Heart left ventricle (tissue), 16 donors: ENCODE results near the gene DPH6. TPM values are rescaled to one million over a fixed set of nuclear protein-coding genes. Genes with fewer than 3 reads are reported as not detected.
A peak's percentile ranks its signal among the peaks of the same experiment; 100 is the strongest.
"Not testable (repeated sequence)": the region's sequence is repeated elsewhere in the genome, so short reads cannot be mapped to it uniquely, and the experiment has no call there.

Experiments
- ATAC-seq, 4 donors: fragments of 200-7000 bp; cut with Tn5 transposase; one replicate each; pipeline ENCODE4 v1.9.1; 2020 to 2022; ENCODE audit warnings: moderate library complexity in 4 of 4, mild to moderate bottlenecking in 3 of 4, moderate number of reproducible peaks in 1 of 4
- DNase-seq, 5 donors: peaks; one replicate each; pipeline ENCODE4 v3.0.0-alpha.2; 2020
- H3K27ac ChIP-seq, 12 donors: fragments of 200-600 bp; sonication (generic) in 4 of 12; one replicate each; pipeline versions ENCODE4 v1.5.0 to v1.8.0; 2016 to 2022; ENCODE audit warnings: mild to moderate bottlenecking in 2 of 12
- H3K27me3 ChIP-seq, 9 donors: fragments of 200-600 bp; sonication (generic) in 2 of 9; one replicate each; pipeline versions ENCODE4 v1.5.1 to v1.8.0; 2016 to 2022; ENCODE audit warnings: mild to moderate bottlenecking in 3 of 9
- H3K36me3 ChIP-seq, 9 donors: fragments of 200-600 bp; sonication (generic) in 2 of 9; one replicate each; pipeline versions ENCODE4 v1.5.0 to v1.8.0; 2018 to 2022; ENCODE audit warnings: mild to moderate bottlenecking in 2 of 9
- H3K4me1 ChIP-seq, 12 donors: fragments of 200-600 bp; sonication (generic) in 4 of 12; one replicate each; pipeline versions ENCODE4 v1.5.0 to v1.8.0; 2016 to 2022; ENCODE audit warnings: mild to moderate bottlenecking in 3 of 12
- H3K4me3 ChIP-seq, 12 donors: fragments of 200-600 bp; sonication (generic) in 4 of 12; one replicate each; pipeline versions ENCODE4 v1.5.0 to v1.8.0; 2017 to 2022; ENCODE audit warnings: mild to moderate bottlenecking in 9 of 12, moderate library complexity in 4 of 12
- H3K9me3 ChIP-seq, 12 donors: fragments of 200-600 bp; sonication (generic) in 4 of 12; one replicate each; pipeline versions ENCODE4 v1.5.0 to v1.8.0; 2016 to 2022; ENCODE audit warnings: mild to moderate bottlenecking in 1 of 12
- CTCF ChIP-seq, 12 donors: fragments of 200-600 bp; sonication (generic) in 4 of 12; IDR thresholded peaks; one replicate each; pipeline versions ENCODE4 v1.5.0 to v1.8.0; 2018 to 2022; ENCODE audit warnings: antibody characterized with exemption in 12 of 12, mild to moderate bottlenecking in 5 of 12
- POLR2A ChIP-seq, 2 donors: fragments of 450-650 bp; IDR thresholded peaks; one replicate each; pipeline ENCODE4 v1.6.1; 2017; ENCODE audit warnings: antibody characterized with exemption in 2 of 2, mild to moderate bottlenecking in 2 of 2, moderate library complexity in 2 of 2
- WGBS, 4 donors: extraction: QIAGEN DNeasy Blood & Tissue Kit in 2 of 4; methylation state at CpG; one replicate each; pipeline versions ENCODE4 v1.1.5 to v1.1.7; 2013 to 2018; 5-methylcytosine and 5-hydroxymethylcytosine counted together
- intact Hi-C, 10 donors: fragments of 100-400 bp; cut with DNase I; formaldehyde crosslinking; loops; one replicate each; pipeline versions ENCODE4 v1.11.1 to v1.14.2; 2022
- long read RNA-seq, 3 donors: library from polyadenylated mRNA; unstranded; transcript quantifications; one replicate each; pipeline ENCODE4 v2.0.0, GENCODE V29; 2020 to 2021
- polyA plus RNA-seq, 2 donors: library from polyadenylated mRNA; stranded (reverse); fragments of 200-250 nt; gene quantifications; one replicate each; pipeline ENCODE4 v1.2.3, GENCODE V29; 2013
- total RNA-seq, 9 donors: library from RNA; depleted of rRNA in 2 of 9; stranded (reverse); fragments of >200 nt in 2 of 9; fragmentation: NEBNext Ultra II Directional in 3 of 9; extraction: Animal tissue kit (Norgen Biotek cat#: 25700) in 3 of 9; gene quantifications; one replicate each; pipeline versions ENCODE4 v1.1.0 to v1.2.4, GENCODE V29; 2016 to 2023
- donor health status: ischemic (EF 13 %, LVEDD 7.1; RV severe dilation, severe dysfunction).
- donor health status: healthy with polysubstance abuse.
- donor health status: DM: no; HTN: yes; CAD: no.
- donor health status: DM: no; HTN: no; CAD: no.
- donor health status: ischemic (EF 25% LVEDD 6.9; RV normal size, moderate dysfunction).
- donor health status: ischemic (EF 25% LVEDD 5.7; RV mildly dilated, moderate dysfunction).
- donor health status: healthy.
- donor health status: DM: yes; HTN: yes; CAD: no.
- donor health status: ischemic (EF 35%, LVEDD 5.7; RV mildly dilated, moderate dysfunction).
- donor health status: nonischemic (EF 11% LVEDD 7.7; RV severe dilation, severe dysfunction).
- donor health status: DM: yes; HTN: yes; CAD: no.
- donor health status: PGD.
- donor health status: ischemic (EF 29% LVEDD 5.4; RV normal size, mild dysfunction).
- donor health status: nonischemic (EF 23%, LVEDD 6.1; RV moderate dilation, normal function).

Gene DPH6, protein sequence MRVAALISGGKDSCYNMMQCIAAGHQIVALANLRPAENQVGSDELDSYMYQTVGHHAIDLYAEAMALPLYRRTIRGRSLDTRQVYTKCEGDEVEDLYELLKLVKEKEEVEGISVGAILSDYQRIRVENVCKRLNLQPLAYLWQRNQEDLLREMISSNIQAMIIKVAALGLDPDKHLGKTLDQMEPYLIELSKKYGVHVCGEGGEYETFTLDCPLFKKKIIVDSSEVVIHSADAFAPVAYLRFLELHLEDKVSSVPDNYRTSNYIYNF
- 10 to 100 TPM in 8 of 9 donors, 1 to 10 TPM in 1; 7.7 to 24.8 (median 16.0) TPM for total RNA-seq
- 10 to 100 TPM in 1 of 2 donors, 1 to 10 TPM in 1; 5.9 to 12.2 TPM for polyA plus RNA-seq
- long read RNA-seq, donor 1, transcript DPH6-201 (9 exons, 2,099 nt) = major isoform, 7 of 10 reads
- long read RNA-seq, donor 1, partial matches to known transcripts = 0 of 10 reads
- long read RNA-seq, donor 1, other reads (novel, unspliced or antisense) = 2 of 10 reads
- long read RNA-seq, donor 2, transcript DPH6-201 (9 exons, 2,099 nt) = major isoform, 18 of 37 reads
- long read RNA-seq, donor 2, transcript DPH6-202 (4 exons, 3,648 nt) = minor isoform, 6 of 37 reads
- long read RNA-seq, donor 2, partial matches to known transcripts = 2 of 37 reads
- long read RNA-seq, donor 2, other reads (novel, unspliced or antisense) = 10 of 37 reads
- long read RNA-seq, donor 3, partial matches to known transcripts = 0 of 5 reads
- long read RNA-seq, donor 3, other reads (novel, unspliced or antisense) = 2 of 5 reads

- Histone ChIP-seq H3K9me3 (no peaks in the 10 kb centered on the region), H3K27ac (peak within 1 kb of the TSS; percentile 96 to 100 (median 99)), H3K27me3 (no peaks in the 10 kb centered on the region), H3K4me3 (peak within 1 kb of the TSS; percentile 62 to 97 (median 80)), H3K36me3 (peaks cover 0 to 4% (median 0%) of the 10 kb centered on the region in 9 donors), H3K4me1 (peaks cover 0 to 25% (median 16%) of the 10 kb centered on the region in 12 donors)
- ATAC-seq = peak; percentile 92 to 96 (median 95)
- 0 to 1% (median 0%) methylated on average over 13 to 66 of the region's 66 CpGs for WGBS, 4 donors
- TF ChIP-seq CTCF (IDR thresholded peaks at IDR 0.05) (peak in 5 of 12 donors; percentile 10 to 32 (median 18)), POLR2A (IDR thresholded peaks at IDR 0.05) (peak in 1 of 2 donors; percentile 85)
- intact Hi-C loops = loop anchor here (1.0 to 10.0 kb wide), 9 partner anchors 116 to 151 kb away; no protein-coding TSS in a partner anchor
- DNase-seq = peak; percentile 85 to 93 (median 90)
Measured at GRCh38 chr15:35545824-35546510, at the start of gene DPH6. Gene DPH6, minus strand, starts transcription at chr15:35546165. Its CDS starts 24 bp downstream, at chr15:35546141.

DNA sequence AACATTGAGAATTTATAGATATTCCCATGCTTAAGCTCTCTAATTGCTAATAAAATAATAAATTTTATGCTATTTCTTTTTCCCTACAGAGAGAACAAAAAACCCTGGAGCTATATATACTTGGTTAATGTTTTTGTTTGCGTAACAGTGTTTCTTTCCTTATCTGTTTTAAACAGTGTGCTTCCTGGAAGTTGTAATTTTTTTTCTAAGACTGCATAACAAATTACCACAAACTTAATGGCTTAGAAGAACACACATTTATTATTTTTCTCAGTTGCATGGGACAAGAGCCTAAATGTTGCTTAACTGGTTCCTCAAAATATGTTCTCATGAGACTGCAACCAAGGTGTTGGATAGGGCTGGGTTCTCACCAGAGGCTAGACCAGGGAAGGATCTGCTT lies 49.7 kb upstream of the DPH6 start:
- 48 to 85% (median 71%) methylated on average over 1 of the region's 1 CpG for WGBS, 4 donors
- H3K36me3 ChIP-seq = no peaks in the 10 kb centered on the region
- H3K27ac ChIP-seq = no peak overlapping the region
- intact Hi-C loops = no loop called here
- H3K9me3 ChIP-seq = peaks cover 0 to 1% (median 0%) of the 10 kb centered on the region in 12 donors
- DNase-seq = no peak
- ATAC-seq = no peak
- no peak overlapping the region for H3K4me3 ChIP-seq
- H3K4me1 ChIP-seq = no peaks in the 10 kb centered on the region
- TF ChIP-seq POLR2A (IDR thresholded peaks at IDR 0.05) (no peak), CTCF (IDR thresholded peaks at IDR 0.05) (no peak)
- H3K27me3 ChIP-seq = no peaks in the 10 kb centered on the region

DNA sequence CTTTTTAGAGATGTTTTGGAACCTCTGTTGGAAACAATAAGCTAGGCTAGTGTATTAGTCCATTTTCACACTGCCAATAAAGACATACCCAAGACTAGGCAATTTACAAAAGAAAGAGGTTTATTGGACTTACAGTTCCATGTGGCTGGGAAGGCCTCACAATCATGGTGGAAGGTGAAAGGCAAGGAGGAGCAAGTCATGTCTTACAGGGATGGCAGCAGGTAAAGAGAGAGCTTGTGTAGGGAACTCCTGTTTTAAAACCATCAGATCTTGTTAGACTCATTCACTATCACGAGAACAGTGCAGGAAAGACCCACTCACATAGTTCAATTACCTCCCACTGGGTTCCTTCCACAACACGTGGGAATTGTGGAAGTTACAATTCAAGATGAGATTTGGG lies 46.0 kb upstream of the DPH6 start:
- H3K27me3 ChIP-seq, H3K27ac ChIP-seq, DNase-seq, intact Hi-C loops, H3K4me1 ChIP-seq, ATAC-seq, H3K4me3 ChIP-seq, H3K36me3 ChIP-seq, H3K9me3 ChIP-seq: not testable (repeated sequence)
- WGBS, 4 donors = 81 to 91% (median 87%) methylated on average over 2 of the region's 2 CpGs

- H3K27ac ChIP-seq = peak overlapping the region; percentile 51 to 84 (median 68)
- WGBS, 4 donors = 32 to 47% (median 39%) methylated on average over 1 of the region's 1 CpG
- H3K4me3 ChIP-seq = no peak overlapping the region
- intact Hi-C loops = no loop called here
- no peaks in the 10 kb centered on the region for H3K36me3 ChIP-seq
- peak; percentile 90 to 97 (median 94) for ATAC-seq
- no peaks in the 10 kb centered on the region for H3K27me3 ChIP-seq
- DNase-seq = peak in 3 of 5 donors; percentile 11 to 30 (median 28)
- no peaks in the 10 kb centered on the region for H3K9me3 ChIP-seq
- no peak for TF ChIP-seq CTCF (IDR thresholded peaks at IDR 0.05)
- TF ChIP-seq POLR2A (IDR thresholded peaks at IDR 0.05) = no peak
- H3K4me1 ChIP-seq = peaks cover 0 to 33% (median 2%) of the 10 kb centered on the region in 12 donors
Measured at GRCh38 chr15:35583863-35584528, 38.0 kb upstream of the DPH6 start.
